HL-60/S4 treated with retinoic acid at 250 ng/mL for 4 days and 3 days (cell line): ENCODE measurements around the gene THAP10.
"Not testable (repeated sequence)": the region's sequence is repeated elsewhere in the genome, so short reads cannot be mapped to it uniquely, and the experiment has no call there.

Experiments
- in situ Hi-C: fragments of 300-500 bp; cut with MboI; formaldehyde crosslinking; loops from 2 replicates; pipeline ENCODE4 v1.7.0; 2022; ENCODE audit warnings: low sequenced_read_pairs

THAP10 gene

DNA sequence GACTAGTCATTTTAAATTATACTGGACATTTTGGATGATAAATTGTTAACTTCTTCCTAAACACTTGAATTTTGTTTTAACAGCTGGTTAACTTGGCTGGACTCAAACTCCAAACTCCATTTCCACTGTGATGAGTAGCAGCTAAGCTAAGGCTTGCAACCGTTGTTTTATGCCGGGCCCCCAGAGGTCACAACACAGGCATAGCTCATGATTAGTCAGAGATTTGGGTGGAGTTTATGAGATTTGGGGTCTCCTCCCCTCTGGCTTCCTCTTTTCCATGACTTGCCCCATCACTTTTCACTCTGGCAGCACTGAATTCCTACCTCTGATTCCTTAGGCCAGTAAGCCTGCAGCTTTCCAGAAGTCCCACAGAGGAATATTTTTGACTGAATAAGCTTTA is 12.8 kb downstream of the THAP10 start:
- in situ Hi-C loops: no loop called here

DNA sequence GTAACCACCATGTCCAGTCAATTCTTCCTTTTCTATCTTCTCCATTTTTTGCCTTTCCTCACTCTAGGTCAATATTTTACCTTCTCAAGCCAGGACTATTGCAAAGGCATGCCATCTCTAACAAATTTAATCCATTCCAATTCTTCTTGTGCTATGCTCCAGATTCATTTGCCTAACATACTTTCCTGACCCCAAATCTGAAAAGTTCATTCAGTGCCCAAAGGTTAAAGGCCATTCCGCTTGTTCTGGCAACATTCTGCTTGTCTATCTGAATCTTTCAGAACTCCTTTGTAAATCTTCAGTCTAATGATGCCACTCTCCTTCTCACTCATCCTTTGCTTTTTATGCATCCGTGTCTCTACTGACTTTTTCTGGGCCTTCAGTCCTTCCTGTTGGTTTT is 15.6 kb downstream of the THAP10 start:
- in situ Hi-C loops: no loop called here

DNA sequence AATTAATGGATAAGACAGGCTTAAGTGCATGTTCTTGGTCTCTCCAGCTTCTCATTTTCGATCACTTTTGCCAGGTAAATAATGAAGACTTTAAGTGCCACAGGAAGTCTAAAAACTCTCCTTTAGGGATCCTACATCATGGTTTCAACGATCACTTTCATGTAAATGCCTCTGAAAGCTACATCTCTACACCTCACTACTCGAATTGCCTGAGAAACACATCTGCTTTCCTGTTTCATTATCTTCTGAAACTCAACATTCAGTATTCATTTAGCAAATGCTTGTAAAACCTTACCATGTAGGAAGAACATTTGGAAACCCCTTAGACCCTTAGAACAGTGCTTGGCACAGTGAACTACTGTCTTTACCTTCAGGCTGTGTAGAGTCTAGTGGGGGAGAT is 16.2 kb downstream of the THAP10 start:
- in situ Hi-C loops: no loop called here

DNA sequence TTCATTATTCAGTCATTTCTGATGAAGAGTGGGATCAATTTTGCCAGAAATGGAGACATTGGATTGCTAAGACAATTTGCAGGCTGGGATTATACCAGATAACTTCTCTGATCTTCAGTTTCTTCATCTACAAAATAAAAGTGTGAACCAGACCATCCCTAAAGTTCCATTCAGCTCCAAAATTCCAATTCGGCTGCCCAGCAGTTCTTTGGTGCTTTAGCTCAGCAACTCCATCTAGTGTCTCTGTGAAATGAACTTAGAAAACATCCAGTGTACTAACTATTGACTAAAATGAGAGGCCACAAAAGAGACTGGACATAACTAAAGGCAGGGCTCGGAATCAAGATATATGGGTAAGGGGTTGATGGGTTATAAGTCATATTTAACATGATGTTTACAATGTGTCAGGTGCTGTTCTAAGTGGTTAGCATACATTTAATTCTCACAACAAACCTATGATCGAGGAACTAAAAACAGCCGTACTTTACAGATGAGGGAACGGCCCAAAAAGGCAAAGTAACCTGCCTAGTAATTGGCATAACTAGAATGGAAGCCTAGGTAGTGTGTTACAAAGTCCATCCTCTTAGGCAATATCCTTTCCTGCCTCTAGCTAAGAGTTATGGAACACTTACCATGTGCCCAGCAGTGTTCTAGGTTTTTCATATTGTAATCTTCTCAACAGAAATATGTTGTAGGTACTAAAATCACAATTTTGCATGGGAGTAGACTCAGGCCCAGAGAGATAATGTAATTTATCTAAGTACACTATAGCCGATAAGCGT is 17.0 kb downstream of the THAP10 start:
- in situ Hi-C loops: no loop called here

DNA sequence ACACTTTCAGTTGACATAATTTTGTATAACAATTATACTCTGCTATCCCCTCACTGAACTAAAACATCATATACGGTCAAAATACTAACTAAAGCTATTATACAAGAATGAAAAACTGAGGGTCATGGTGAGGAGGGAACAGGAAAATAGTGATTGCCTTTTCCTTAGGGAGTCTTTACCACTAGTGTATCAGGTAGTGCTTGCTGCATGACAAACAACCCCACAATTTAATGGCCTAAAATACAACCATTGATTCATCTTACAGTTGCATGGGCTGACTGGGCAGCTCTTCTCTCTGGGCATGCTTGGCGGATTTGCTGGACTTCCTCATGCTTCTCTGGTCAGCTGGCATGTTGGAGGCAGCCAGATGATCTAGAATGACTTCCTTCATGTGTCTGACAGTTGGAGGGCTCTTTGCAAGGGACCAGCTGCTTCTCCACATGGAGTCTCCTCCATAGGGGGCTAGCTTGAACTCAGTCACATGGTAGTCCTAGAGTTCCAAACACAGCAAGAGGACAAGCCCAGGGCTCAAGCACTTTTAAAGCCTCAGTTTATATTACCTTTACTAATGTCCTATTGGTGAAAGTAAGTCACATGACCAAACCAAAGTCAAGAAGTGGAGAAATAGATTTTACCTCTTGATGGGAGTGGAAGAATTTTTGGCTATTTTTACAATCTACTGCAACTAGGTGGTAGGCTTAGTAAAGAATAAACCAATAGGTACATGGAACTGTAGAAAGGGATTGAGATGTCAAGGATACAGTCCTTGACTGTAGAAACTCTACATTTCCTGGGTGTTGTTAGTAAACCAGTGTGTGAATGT is 18.8 kb downstream of the THAP10 start:
- in situ Hi-C loops: no loop called here

DNA sequence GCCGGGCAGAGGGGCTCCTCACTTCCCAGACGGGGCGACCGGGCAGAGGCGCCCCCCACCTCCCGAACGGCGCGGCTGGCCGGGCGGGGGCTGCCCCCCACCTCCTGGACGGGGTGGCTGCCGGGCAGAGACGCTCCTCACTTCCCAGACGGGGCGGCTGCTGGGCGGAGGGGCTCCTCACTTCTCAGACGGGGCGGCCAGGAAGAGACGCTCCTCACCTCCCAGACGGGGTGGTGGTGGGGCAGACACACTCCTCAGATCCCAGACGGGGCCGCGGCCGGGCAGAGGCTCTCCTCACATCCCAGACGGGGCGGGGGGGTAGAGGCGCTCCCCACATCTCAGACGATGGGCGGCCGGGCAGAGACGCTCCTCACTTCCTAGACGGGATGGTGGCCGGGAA is 20.7 kb downstream of the THAP10 start:
- in situ Hi-C loops: not testable (repeated sequence)

DNA sequence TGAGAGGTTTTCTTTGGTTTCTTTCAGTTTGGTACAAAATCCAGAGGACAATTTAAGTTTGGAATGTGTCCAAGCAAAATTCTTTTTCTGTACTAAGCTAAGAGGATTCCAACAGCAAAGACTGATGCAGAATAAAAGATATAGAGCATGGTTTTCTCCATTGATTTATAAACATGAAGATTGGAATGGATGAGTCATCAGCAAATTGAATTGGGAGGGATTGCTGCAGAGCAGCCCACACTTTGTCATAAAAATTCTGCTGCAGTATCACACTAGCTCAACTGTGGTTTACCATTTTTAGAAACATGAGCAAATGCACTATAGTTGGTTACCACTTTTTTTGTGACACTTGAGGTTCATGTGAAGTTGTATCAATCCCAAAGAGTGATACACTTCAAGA is 22.2 kb downstream of the THAP10 start:
- in situ Hi-C loops: no loop called here

DNA sequence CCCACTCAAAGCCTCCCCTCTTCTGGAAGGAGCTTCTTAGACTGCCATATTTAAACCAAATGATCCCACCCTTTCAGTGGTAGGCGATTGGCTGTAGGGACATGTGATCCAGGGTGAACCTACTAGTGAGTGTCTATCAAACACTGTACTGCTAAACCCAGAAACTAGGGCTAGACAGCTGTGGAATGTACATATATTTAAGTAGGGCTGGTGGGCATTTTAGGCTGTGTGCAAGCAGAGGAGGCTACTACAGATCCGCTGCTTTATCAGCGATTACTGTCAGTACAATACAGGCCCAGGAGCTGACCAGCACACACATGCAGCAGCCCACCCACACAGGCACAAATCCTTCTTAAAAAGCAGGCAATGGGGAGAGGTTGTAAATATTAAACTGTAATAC is 22.9 kb downstream of the THAP10 start:
- in situ Hi-C loops: no loop called here

DNA sequence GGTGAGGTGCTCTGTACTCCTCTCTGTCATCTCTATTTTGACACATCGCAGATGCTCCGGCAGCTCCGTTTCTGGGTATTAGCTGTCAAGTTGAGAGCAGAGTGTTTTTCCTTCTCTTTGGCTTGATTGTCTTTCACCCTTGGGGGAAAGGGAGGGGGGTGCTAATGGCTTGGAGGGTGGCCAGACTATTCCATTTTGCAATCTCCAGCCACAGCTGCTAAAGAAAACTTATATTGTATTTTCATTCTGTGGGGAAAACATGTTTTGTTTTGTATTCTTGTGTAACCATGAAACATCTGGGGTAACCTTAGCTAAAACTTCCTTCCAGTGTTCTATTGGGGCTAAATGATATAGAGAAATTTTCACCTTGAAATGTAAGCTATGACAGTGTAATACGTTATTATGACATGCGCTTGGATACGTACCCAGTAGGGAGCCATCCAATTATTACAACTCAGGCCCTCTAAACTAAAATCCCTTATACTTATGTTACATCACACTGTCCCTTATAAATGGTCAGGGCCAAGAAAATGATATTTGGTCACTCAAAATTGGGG is 24.2 kb downstream of the THAP10 start:
- in situ Hi-C loops: no loop called here

DNA sequence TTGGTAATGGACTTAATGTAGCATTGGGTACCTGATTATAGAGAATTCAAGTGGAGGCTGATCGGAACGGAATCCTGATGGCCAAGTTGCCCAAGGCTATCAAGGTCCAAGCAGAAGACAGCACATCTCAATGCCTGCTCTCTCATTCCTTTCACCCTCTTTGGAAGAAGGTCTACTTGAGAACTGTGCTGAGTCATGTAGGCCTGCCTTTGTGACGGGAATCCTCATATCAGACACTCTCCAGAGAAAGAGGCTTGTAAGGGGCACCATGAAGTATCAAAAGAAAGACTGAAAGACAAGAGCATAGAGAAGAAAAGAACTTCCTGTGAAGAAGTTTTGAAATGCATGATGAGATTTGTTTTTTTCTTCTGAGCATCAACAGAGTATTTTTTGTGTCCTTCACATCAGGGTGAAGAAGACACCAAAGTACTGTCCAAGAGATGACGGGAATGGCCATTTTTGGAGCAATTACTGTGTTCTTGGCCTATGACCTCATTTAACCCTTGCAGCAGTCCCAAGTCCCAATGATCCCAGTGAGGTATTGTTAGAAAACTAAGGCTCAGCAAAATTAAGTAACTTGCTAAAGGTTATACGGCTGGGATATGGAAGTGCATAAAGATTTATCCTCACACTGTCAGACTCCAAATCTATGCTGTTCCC is 25.1 kb downstream of the THAP10 start:
- in situ Hi-C loops: no loop called here

DNA sequence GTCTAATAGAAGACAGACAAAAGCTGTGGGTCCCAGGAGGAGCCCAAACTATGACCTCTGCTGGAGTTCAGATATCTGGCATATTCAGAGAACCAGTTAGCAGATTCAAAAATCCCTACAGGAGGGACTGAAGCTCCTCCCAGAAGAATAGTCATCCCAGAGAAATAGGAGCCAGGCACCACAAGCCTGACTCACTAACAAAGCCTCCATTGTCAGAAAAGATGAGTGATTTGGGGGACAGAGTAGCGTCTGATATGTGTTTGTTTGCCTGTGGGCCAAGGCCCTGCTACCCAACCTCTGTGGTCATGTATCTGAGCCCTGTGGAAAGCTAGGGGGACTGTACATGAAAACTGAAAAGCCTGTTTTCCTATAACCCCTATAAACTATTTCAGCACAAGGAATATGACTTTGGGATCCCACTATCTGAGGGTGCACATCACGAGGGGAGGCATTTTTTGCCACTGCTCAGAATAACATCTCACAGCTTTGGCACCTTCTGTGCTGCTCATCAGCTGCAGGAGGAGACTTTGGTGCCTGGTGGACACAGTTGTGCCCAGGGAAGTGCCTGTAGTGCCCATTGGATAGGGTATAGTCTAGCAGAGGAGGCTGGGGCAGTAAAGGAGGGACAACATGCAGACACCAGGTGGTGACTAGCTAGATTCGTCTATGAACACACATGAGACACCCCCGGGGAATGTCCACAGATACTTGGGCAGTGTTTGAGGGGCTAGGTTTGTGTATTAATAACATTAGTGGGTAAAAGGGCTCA is 28.6 kb downstream of the THAP10 start:
- in situ Hi-C loops: no loop called here

DNA sequence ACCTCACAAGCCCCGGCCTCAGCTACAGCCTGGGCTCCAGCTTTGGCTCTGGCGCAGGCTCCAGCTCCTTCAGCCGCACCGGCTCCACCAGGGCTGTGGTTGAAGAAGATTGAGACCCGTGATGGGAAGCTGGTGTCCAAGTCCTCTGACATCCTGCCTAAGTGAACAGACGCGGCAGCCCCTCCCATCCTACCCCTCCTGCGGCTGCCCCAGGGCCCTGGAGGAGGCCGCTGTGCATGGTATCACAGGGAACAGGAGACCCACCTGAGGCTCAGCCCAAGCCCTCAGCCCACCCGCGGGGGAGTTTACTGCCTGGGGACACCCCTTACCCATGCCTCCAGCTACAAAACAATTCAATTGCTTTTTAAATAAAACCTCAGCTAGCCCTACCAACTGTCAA is 32.2 kb downstream of the THAP10 start:
- in situ Hi-C loops: no loop called here

DNA sequence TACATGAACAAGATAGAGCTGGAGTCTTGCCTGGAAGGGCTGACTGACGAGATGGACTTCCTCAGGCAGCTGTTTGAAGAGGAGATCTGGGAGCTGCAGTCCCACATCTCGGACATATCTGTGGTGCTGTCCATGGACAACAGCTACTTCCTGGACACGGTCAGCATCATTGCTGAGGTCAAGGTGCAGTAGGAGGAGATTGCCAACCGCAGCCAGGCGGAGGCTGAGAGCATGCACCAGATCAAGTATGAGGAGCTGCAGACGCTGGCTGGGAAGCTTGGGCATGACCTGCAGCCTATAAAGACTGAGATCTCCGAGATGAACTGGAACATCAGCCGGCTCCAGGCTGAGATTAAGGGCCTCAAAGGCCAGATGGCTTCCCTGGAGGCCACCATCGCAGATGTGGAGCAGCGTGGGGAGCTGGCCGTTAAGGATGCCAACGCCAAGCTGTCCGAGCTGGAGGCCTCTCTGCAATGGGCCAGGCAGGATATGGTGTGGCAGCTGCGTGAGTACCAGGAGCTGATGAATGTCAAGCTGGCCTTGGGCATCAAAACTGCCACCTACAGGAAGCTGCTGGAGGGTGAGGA is 32.8 kb downstream of the THAP10 start:
- in situ Hi-C loops: no loop called here

DNA sequence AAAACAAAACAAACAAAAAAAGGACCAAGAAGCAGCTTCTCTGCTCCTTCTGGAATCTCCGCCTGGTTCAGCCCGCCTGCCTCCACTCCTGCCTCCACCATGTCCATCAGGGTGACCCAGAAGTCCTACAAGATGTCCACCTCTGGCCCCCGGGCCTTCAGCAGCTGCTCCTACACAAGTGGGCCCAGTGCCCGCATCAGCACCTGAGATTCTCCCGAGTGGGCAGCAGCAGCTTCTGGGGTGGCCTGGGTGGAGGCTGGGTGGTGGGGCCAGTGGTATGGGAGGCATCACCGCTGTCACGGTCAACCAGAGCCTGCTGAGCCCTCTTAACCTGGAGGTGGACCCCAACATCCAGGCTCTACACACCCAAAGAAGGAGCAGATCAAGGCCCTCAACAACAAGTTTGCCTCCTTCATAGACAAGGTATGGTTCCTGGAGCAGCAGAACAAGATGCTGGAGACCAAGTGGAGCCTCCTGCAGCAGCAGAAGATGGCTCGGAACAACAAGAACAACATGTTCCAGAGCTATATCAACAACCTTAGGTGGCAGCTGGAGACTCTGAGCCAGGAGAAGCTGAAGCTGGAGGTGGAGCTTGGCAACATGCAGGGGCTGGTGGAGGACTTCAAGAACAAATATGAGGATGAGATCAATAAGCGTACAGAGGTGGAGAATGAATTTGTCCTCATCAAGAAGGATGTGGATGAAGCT is 33.5 kb downstream of the THAP10 start:
- in situ Hi-C loops: not testable (repeated sequence)

DNA sequence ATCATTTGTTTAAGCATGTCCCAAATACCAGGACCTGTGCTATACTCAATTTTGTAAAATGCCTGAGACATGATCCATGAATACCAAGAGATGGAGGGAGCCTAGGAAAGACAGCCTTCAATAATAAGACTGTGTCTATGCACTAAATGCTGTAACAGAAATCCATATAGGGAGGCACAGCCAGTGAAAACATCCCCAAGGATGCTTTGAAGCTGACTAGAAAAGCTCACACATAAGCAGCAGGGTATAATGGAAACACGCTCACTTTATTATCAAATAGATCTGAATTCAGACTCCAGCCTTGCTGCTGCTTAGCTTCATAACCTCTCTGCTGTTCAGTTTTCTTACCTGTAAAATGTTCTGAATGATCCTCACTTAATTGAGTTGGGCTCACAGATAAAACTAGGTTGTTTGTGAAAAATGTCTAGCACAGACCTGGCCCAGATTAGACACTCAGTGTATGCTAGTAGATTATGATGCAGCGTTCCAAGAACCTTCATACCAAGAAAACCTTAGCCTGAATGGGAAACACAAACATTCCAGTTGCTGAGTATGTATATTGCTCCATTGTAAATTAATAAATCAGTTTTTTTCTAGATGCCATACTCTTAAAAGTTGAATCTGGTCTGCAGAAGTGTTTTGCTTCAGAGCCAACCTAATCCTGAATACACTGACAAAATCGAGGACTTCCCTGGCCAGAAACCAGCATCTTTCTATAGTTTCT is 34.5 kb downstream of the THAP10 start:
- in situ Hi-C loops: no loop called here

DNA sequence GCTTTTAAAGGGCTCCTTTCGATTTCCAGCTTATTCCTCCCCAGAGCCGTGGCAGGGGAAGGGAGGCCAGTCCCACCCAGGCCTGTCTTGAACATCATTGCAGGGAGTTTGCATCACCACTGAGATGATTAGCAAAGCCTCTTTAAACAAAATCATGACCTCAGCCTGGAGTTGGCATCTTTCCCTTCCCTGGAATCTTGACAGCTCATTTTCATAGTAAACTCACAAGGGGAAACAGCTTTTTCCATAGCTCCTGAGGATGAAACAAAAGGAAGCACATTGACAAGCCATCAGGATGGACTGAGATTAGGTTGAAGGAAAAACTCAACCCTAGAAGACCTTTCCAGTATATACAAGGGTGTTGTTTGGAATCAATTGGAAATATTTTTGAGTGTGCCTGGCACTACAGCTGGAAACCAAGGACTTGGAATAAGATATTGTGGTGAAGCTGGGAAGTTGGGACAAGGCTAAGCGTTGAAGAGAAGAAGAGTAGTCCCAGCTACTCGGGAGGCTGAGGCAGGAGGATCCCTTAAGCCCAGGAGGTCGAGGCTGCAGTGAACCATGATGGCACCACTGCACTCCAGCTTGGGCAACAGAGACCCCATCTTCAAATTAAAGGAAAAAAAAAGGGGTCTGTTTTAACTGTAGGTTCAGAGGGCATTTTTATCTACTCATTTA is 35.2 kb downstream of the THAP10 start:
- in situ Hi-C loops: no loop called here

DNA sequence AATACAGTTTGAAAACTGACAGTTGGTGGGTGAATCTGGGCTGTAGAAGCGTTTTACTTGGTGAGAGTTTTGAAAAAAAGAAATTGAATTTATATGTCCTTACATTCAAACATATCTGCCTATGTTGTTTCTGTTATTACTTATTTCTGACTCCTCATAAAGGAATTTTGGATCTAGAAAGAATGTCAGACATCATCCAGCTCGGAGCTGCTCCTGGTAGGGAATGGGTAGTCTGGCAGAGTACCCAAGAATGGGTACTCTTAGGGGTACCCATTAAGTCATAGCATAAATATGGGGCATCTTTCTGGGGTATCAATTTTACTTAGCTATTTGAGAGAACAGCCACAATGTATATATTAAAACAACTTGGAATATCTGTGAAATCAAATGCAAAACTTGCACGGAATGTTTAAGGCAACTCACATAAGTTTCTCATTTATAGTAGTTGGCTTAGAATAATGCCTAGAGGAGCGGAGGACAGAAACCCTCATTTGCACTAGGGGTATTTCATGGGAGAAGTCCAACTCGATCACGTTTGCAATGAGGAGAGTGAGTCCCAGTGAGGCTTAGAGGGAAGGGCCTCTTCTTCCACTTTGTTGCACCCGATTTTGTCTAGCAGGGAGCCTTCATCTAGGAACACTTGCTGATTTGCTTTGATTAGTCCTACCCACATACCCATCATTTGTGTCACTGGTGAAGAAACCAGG is 35.9 kb downstream of the THAP10 start:
- in situ Hi-C loops: no loop called here

DNA sequence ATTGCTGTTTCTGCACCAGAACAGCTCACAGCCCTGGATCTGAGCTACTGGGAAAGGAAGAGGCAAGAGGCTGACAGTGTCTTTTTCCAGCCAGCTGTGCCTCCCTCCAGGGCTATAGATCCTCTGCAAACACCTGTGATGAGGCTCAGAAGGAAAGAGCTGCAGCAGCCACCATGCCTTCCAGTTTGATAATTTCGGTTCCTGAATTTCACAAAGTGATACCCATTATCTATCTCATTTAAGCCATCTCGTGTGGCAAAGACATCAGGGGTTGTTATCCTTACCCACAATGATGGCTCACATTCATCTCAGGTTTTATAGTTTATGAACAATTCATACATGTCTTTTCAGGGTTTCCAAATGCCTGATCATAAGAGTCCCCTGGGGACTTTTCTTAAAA is 36.5 kb downstream of the THAP10 start:
- in situ Hi-C loops: no loop called here
